PFSK-1 (cell line): ENCODE results near the gene CDK13.

ENCODE experiments used
- POLR2AphosphoS5 ChIP-seq: IDR thresholded peaks from 2 replicates; pipeline ENCODE4 v1.6.1; 2012; ENCODE audit warnings: low read depth, mild to moderate bottlenecking, control low read depth, low read length, moderate library complexity
- REST ChIP-seq, 2 experiments: IDR thresholded peaks; 2 replicates each; pipeline versions ENCODE4 v1.6.1 to v1.8.0; 2011 to 2012; ENCODE audit warnings: low read depth in 2 of 2, low read length in 2 of 2, control low read depth in 1 of 2, inconsistent platforms in 1 of 2, mild to moderate bottlenecking in 1 of 2, moderate library complexity in 1 of 2; ENCODE audit not compliant: insufficient read depth in 1 of 2
- SIN3A ChIP-seq: IDR thresholded peaks from 2 replicates; pipeline ENCODE4 v1.6.1; 2012; ENCODE audit warnings: mild to moderate bottlenecking, low read length, moderate library complexity, borderline replicate concordance; ENCODE audit not compliant: insufficient read depth
- TAF1 ChIP-seq: IDR thresholded peaks from 2 replicates; pipeline ENCODE4 v1.6.1; 2012; ENCODE audit warnings: low read length, control low read depth, borderline replicate concordance; ENCODE audit not compliant: insufficient read depth

DNA sequence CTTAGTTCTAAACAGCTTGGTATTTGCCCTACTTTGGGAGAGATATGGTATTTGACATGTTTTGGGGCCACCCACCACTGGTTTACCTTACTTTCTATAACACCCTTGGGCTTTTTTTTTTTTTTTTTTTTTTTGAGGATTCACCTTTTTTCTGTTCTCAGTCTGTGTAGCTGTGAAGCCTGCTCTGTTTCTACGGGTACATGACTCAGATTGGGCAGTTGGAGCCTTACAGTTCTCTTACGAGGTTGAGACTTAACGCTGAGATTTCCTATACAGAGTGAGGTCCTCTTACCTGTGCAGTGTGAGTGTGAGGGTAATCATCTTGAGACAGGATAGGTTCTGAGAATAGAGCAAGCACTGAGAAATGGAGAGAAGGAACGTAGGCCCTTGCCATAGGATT is 77.5 kb downstream of the CDK13 start:
- TF ChIP-seq POLR2AphosphoS5: no peak
- no peak for TF ChIP-seq REST (IDR thresholded peaks at IDR 0.05; ENCODE audit: insufficient read depth in 1 of 2, low read depth in 2 of 2, low read length in 2 of 2)
- no peak for TF ChIP-seq TAF1
- no peak for TF ChIP-seq SIN3A
